ENCODE measurements around the gene TMEM138.

The TMEM138 gene

GRCh38 chr11:61342207-61342803 lies 19.9 kb upstream of the TMEM138 start:
- no peak for FAIRE-seq

- no peak for FAIRE-seq
Observed at GRCh38 chr11:61343792-61344745, 18.1 kb upstream of the TMEM138 start.

GRCh38 chr11:61345170-61345610 lies 17.0 kb upstream of the TMEM138 start:
- no peak for FAIRE-seq

- no peak for FAIRE-seq
Observed at GRCh38 chr11:61345954-61346843, 16.0 kb upstream of the TMEM138 start.

- no peak for FAIRE-seq
Observed at GRCh38 chr11:61347916-61348461, 14.2 kb upstream of the TMEM138 start.

- FAIRE-seq: no peak
Observed at GRCh38 chr11:61349189-61349751, 12.9 kb upstream of the TMEM138 start.

GRCh38 chr11:61349916-61350315 lies 12.3 kb upstream of the TMEM138 start:
- no peak for FAIRE-seq

GRCh38 chr11:61350336-61350735 lies 11.8 kb upstream of the TMEM138 start:
- FAIRE-seq: no peak

GRCh38 chr11:61350803-61351202 lies 11.4 kb upstream of the TMEM138 start:
- FAIRE-seq: no peak

- no peak for FAIRE-seq
Observed at GRCh38 chr11:61352038-61352437, 10.1 kb upstream of the TMEM138 start.

- no peak for FAIRE-seq
Observed at GRCh38 chr11:61353131-61354067, 8.8 kb upstream of the TMEM138 start.

GRCh38 chr11:61354208-61354607 lies 8.0 kb upstream of the TMEM138 start:
- no peak for FAIRE-seq

- FAIRE-seq: no peak
Observed at GRCh38 chr11:61356706-61357105, 5.5 kb upstream of the TMEM138 start.

- no peak for FAIRE-seq
Observed at GRCh38 chr11:61357233-61357893, 4.8 kb upstream of the TMEM138 start.

- no peak for FAIRE-seq
Observed at GRCh38 chr11:61357894-61358239, 4.3 kb upstream of the TMEM138 start.

- no peak for FAIRE-seq
Observed at GRCh38 chr11:61358566-61358965, 3.6 kb upstream of the TMEM138 start.

- FAIRE-seq: no peak
Observed at GRCh38 chr11:61359516-61359915, 2.7 kb upstream of the TMEM138 start.

- FAIRE-seq: no peak
Observed at GRCh38 chr11:61361237-61361740, 885 bp upstream of the TMEM138 start.

GRCh38 chr11:61362542-61362875 lies 335 bp downstream of the TMEM138 start:
- FAIRE-seq: no peak

GRCh38 chr11:61364012-61364675 lies 2.0 kb downstream of the TMEM138 start:
- no peak for FAIRE-seq

Measured in endometrium (tissue), 2 donors.